ENCODE measurements around the gene TBC1D20.
A peak's percentile ranks its signal among the peaks of the same experiment; 100 is the strongest.
"Not testable (repeated sequence)": the region's sequence is repeated elsewhere in the genome, so short reads cannot be mapped to it uniquely, and the experiment has no call there.

Gene TBC1D20

GRCh38 chr20:476561-477249 lies 14.4 kb upstream of the TBC1D20 start:
- H3K27ac ChIP-seq = peak overlapping the region; percentile 32
- DNase-seq (ENCODE audit: low read depth, low spot score) = not testable (repeated sequence)

GRCh38 chr20:475463-476357 lies 13.4 kb upstream of the TBC1D20 start:
- DNase-seq (ENCODE audit: low read depth, low spot score) = no peak
- H3K27ac ChIP-seq = peak overlapping the region; percentile 32

GRCh38 chr20:474581-474980 lies 12.2 kb upstream of the TBC1D20 start:
- H3K27ac ChIP-seq = no peak overlapping the region
- DNase-seq (ENCODE audit: low read depth, low spot score) = no peak

DNA sequence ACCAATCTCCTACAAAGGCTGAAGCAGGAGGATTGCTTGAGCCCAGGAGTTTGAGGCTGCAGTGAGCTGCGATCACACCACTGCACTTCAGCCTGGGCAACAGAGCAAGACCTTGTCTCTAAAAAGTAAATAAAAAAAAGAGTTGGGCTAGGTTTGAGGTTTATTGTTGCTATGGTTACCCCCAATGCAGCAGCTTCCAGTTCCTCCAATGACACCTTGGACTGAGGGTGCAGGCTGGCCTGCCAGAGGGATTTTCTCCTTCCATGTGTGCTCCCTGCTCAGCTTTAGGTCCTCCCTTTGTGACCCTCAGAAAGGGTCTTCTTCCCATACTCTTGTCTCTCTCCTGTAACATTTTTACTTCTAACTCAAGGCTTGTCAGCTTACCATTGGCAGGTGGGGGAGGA lies 10.6 kb upstream of the TBC1D20 start:
- H3K27ac ChIP-seq = no peak overlapping the region
- DNase-seq (ENCODE audit: low read depth, low spot score) = no peak

DNA sequence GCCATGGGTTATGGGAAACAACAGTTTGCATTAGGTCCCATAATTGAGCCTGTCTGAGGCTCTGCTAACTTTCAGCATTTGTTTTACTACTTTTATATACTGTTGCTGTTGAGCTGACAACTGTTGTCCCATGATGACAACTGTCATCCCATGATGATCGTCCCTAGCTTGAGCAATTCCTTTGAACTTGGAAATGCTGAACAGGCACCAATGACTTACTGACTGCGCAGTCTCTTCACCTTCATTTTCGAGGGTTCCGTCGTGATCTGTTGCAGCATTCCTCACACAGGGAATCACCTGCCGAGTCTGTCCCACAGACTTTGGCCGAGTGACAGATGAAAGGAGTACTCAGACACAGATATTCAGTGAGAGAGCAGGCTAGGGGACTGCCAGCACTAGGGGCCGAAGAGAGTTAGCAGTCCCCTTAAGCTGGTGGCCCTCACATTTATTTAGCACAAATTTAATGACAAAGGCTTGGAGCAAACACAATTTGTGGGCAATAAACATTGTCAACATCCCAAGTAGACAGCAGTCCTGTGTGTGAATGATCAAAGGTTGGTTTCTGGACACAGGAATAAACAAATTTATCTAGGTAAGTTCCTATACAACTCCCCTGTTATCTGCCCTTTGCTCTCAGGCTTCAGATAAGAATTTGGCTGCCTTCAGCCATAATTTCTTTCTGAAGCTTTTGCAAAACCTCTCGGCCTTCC lies 10.0 kb upstream of the TBC1D20 start:
- no peak overlapping the region for H3K27ac ChIP-seq
- no peak for DNase-seq (ENCODE audit: low read depth, low spot score)

- no peak for DNase-seq (ENCODE audit: low read depth, low spot score)
- no peak overlapping the region for H3K27ac ChIP-seq
These were observed 7.6 kb upstream of the TBC1D20 start for GRCh38 chr20:469746-470490.

DNA sequence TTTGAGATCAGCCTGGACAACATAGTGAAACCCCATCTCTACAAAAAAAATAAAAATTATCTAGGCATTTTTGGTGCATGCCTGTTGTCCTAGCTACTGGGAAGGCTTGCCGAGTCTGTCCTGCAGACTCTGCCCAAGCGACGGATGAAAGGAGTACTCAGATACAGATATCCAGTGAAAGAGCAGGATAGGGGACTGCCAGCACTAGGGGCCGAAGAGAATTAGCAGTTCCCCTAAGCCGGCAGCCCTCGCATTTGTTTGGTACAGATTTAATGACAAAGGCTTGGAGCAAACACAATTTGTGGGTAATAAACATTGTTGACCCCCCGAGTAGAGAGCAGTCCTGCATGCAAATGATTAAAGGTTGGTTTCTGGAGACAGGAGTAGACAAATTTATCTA lies 5.4 kb upstream of the TBC1D20 start:
- H3K27ac ChIP-seq = no peak overlapping the region
- no peak for DNase-seq (ENCODE audit: low read depth, low spot score)

DNA sequence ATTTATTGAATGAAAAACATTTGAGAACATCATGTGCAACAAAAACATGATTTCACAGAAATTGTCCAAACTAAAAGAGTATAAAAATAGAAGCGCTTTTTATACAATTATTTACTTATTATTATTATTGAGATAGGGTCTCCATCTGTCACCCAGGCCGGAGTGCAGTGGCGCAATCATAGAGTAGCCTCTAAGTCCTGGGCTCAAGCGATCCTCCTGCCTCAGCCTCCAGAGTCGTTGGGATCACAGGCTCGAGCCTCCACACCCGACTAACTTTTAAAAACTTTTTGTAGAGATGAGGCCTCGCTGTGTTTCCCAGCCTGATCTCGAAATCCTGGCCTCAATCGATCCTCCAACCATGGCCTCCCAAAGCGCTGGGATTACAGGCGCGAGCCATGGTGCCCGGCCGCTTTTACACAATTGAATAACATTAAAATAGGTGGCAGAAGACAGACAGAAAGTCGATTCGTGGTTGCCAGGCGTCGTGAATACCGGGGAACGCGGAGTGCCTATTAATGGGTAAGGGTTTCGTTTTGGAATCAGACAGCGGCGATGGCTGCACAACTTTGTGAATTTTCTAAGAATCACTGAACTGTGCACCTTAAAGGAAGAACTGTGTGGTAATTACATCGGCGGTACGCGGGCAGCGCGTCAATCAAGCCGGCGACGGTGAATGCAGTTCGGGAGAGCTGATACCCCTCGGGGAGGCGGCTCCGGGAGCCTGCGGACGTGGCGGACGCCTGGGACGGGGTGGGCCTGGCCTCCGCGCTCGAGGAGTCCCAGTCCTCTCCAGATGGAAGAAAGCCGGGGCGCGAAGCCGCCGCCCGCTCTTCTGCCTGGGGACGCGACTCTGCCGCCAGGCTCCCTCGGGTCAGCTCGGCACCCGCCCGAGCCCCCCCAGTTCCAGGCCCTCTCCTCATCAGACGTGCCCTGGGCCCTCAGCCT lies 807 bp downstream of the TBC1D20 start:
- peak overlapping the region; percentile 76 for H3K27ac ChIP-seq
- DNase-seq (ENCODE audit: low read depth, low spot score) = no peak

- no peak overlapping the region for H3K27ac ChIP-seq
- no peak for DNase-seq (ENCODE audit: low read depth, low spot score)
These were observed 1.6 kb downstream of the TBC1D20 start for GRCh38 chr20:460707-461106.

DNA sequence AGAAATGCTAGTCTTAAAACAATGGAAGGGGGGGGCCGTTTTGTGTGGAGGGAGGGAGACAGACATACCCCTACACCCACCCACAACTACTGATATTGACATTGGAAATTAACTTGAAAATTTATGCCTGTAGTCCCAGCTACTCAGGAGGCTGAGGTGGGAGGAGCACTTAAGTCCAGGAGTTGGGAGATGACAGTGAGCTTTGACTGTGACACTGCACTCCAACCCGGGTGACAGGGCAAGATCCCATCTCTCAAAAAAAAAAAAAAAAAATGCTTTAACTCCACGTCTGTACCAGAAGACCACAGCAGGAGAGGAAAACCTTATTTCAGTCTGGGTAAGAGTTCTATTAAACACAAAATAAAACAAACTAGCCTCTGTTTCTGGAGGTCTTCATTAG lies 2.2 kb downstream of the TBC1D20 start:
- no peak overlapping the region for H3K27ac ChIP-seq
- DNase-seq (ENCODE audit: low read depth, low spot score) = no peak

- H3K27ac ChIP-seq = no peak overlapping the region
- no peak for DNase-seq (ENCODE audit: low read depth, low spot score)
These were observed 3.6 kb downstream of the TBC1D20 start for GRCh38 chr20:458776-459175.

- DNase-seq (ENCODE audit: low read depth, low spot score) = no peak
These were observed 7.4 kb downstream of the TBC1D20 start for GRCh38 chr20:454951-455350.

DNA sequence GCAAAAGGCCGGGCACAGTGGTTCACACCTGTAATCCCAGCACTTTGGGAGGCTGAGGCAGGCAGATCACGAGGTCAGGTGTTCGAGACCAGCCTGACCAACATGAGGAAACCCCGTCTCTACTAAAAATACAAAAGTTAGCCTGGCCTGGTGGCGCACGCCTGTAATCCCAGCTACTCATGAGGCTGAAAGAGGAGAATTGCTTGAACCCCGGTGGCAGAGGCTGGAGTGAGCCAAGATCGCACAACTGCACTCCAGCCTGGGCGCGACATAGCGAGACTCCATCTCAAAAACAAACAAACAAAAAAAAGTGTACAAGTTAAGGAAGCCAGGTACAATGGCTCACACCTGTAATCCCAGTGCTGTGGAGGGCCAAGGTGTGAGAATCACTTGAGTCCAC lies 10.3 kb downstream of the TBC1D20 start:
- DNase-seq (ENCODE audit: low read depth, low spot score) = not testable (repeated sequence)

More at GRCh38 chr20:454951-455350, 7.4 kb downstream of the TBC1D20 start:
- H3K27ac ChIP-seq = no peak overlapping the region

DNA sequence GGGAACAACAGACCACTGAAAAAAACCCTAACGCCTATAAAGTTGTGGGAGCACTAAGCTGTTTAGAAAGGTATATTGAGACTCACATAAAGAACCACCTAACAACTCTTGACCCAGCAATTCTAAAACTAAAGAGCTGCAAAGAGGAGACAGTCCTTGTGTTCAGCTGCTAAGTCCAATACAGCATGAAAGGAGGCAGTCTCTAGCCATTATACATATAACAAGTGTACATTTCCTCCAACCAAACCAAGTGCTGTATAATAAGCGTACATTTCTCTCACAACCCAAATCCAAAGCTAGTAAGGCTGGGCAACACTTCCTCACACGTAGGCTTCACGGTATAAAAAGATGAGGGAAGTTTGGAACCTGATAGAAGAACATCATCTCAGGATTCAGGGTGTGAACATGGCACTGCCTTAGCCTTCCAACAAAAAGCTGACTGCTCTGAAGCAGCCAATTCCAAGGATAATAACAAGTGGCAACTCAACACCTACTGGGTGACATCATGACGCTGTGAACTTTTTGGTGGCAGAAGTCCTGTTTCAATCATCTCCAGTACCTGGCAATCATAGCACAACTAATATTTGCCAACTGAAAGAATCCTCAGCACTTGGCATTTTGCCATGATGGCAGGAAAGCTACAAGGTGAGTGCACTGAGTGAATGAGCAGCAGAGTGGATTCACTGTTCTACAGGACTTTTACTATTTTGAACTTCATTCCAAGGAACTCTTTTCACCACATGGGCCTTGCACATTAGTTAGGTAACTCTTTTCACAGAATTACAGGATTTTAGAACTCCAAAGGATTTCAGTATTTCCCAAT lies 16.6 kb downstream of the TBC1D20 start:
- H3K27ac ChIP-seq = peak overlapping the region; percentile 7
- no peak for DNase-seq (ENCODE audit: low read depth, low spot score)

More for the DNA sequence above, 10.3 kb downstream of the TBC1D20 start:
- not testable (repeated sequence) for H3K27ac ChIP-seq

GRCh38 chr20:444862-445426 lies 17.4 kb downstream of the TBC1D20 start:
- DNase-seq (ENCODE audit: low read depth, low spot score) = no peak
- peak overlapping the region; percentile 7 for H3K27ac ChIP-seq

GRCh38 chr20:444117-444516 lies 18.2 kb downstream of the TBC1D20 start:
- DNase-seq (ENCODE audit: low read depth, low spot score) = no peak
- no peak overlapping the region for H3K27ac ChIP-seq

- H3K27ac ChIP-seq = no peak overlapping the region
- DNase-seq (ENCODE audit: low read depth, low spot score) = no peak
These were observed 19.0 kb downstream of the TBC1D20 start for GRCh38 chr20:443223-443775.

DNA sequence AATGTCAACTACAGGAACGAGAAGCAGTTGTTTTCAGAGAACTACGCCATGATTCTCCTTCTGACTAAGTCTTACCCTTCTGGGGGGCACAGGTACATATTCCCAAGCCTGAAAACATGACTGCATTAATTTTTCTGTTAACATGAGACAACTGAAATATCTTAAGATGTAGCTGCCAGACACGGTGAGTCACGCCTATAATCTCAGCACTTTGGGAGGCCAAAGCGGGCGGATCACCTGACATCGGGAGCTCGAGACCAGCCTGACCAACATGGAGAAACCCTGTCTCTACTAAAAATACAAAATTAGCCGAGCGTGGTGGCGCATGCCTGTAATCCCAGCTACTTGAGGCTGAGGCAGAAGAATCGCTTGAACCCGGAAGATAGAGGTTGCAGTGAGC lies 21.7 kb downstream of the TBC1D20 start:
- DNase-seq (ENCODE audit: low read depth, low spot score) = no peak
- no peak overlapping the region for H3K27ac ChIP-seq

Data from epithelial cell of prostate (primary cell).